Body of pancreas (tissue), 4 donors: ENCODE measurements around the gene PDGFRA. TPM values are rescaled to one million over a fixed set of nuclear protein-coding genes. Genes with fewer than 3 reads are reported as not detected.

Experiments used
- ATAC-seq: fragments of 150-250 bp; one replicate; pipeline ENCODE4 v1.9.1; 2016
- DNase-seq, 4 donors: peaks; one replicate each; pipeline ENCODE4 v3.0.0-alpha.2; 2019
- H3K27ac ChIP-seq, 4 donors: fragments of 200-600 bp; sonication (generic); 1 replicate in 3 of 4; 2 replicates in 1 of 4; pipeline versions ENCODE4 v1.5.1 to v1.6.1; 2016 to 2019; ENCODE audit warnings: mild to moderate bottlenecking in 1 of 4, mixed read lengths in 1 of 4, moderate library complexity in 1 of 4
- H3K27me3 ChIP-seq, 2 donors: fragments of 200-600 bp; sonication (generic); one replicate each; pipeline ENCODE4 v1.6.0; 2016; ENCODE audit warnings: mild to moderate bottlenecking in 1 of 2
- H3K36me3 ChIP-seq, 2 donors: fragments of 200-600 bp; sonication (generic); replicated peaks in 1 of 2; 2 replicates each; pipeline ENCODE4 v1.5.1; 2016; ENCODE audit warnings: low read depth in 2 of 2; ENCODE audit not compliant: insufficient read depth in 1 of 2
- H3K4me1 ChIP-seq: fragments of 200-600 bp; sonication (generic); one replicate; pipeline ENCODE4 v1.6.0; 2016
- H3K4me3 ChIP-seq, 2 donors: fragments of 200-600 bp; sonication (generic); 1 replicate in 1 of 2; 2 replicates in 1 of 2; pipeline ENCODE4 v1.5.1; 2016 to 2019
- H3K9me3 ChIP-seq, 3 donors: fragments of 200-600 bp; sonication (generic); 1 replicate in 2 of 3; 2 replicates in 1 of 3; pipeline ENCODE4 v1.5.1; 2016
- POLR2A ChIP-seq, 3 donors: fragments of 450-650 bp; IDR thresholded peaks; one replicate each; pipeline ENCODE4 v1.6.1; 2016; ENCODE audit warnings: antibody characterized with exemption in 3 of 3, mild to moderate bottlenecking in 2 of 3
- WGBS, 2 donors: methylation state at CpG; one replicate each; pipeline ENCODE4 v1.1.5; 2017; 5-methylcytosine and 5-hydroxymethylcytosine counted together
- intact Hi-C: fragments of 100-400 bp; cut with DNase I; formaldehyde crosslinking; loops from one replicate; pipeline ENCODE4 v1.15.1; 2023
- total RNA-seq, 2 donors: library from RNA; depleted of rRNA; stranded (reverse); fragments of >200 nt; gene quantifications; one replicate each; pipeline ENCODE4 v1.1.0, GENCODE V29; 2016
- TF ChIP-seq, protein P1 (sequence below), 7 experiments: fragments of 450-650 bp in 4 of 7; fragments of 200-600 bp in 3 of 7; sonication (generic) in 3 of 7; IDR thresholded peaks; one replicate each; pipeline ENCODE4 v1.5.1; 2016 to 2019; ENCODE audit warnings: antibody characterized with exemption in 7 of 7

Gene PDGFRA
- total RNA-seq, 2 donors from 2014 or later: 54.4 to 56.0 TPM

DNA sequence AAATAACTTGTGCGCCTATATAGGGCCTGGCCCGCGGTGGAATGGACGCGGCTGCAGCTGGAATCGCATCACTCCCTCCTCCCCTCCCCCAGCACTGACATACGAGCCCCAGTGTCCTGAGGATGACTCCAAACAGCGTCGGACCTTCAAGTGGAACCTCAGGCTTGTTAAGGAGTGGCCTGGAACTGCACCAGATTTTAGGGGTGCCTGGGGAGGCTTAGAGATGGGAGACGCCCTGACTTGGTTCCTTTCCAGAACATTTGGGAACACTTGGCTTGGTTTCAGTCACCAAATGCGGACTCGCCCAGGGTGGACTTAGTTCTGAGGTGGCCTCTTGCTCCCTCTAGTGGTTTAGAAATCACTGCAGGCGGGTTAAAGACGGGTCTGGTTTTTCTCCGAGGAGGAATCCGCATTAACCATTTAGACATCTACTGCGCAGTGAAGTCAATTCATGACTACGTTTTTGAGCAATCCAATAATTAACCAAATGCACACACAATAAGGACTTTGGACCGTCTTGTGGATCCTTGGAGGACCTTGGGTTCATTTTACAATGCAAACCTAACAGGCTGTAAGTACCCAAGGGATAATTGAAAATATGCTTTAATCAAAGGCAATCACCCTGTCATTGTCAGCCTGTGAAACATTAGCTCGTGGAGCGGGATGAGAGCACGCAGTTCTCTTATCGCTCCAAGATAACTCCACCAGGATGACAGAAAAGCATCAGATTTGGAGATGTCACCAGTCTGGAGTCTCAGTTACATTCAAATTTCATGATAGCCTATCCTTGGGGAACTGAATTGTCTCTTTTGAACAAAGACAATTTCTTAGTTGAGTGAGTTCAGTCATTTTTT is 11.2 kb upstream of the PDGFRA start:
- 0 to 1% methylated on average over 13 to 23 of the region's 23 CpGs for WGBS, 2 donors
- no peak for TF ChIP-seq POLR2A (IDR thresholded peaks at IDR 0.05)
- TF ChIP-seq, protein P1, sequence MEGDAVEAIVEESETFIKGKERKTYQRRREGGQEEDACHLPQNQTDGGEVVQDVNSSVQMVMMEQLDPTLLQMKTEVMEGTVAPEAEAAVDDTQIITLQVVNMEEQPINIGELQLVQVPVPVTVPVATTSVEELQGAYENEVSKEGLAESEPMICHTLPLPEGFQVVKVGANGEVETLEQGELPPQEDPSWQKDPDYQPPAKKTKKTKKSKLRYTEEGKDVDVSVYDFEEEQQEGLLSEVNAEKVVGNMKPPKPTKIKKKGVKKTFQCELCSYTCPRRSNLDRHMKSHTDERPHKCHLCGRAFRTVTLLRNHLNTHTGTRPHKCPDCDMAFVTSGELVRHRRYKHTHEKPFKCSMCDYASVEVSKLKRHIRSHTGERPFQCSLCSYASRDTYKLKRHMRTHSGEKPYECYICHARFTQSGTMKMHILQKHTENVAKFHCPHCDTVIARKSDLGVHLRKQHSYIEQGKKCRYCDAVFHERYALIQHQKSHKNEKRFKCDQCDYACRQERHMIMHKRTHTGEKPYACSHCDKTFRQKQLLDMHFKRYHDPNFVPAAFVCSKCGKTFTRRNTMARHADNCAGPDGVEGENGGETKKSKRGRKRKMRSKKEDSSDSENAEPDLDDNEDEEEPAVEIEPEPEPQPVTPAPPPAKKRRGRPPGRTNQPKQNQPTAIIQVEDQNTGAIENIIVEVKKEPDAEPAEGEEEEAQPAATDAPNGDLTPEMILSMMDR (IDR thresholded peaks at IDR 0.05): peak; percentile 85 to 93 (median 90)
- no peak overlapping the region for H3K27ac ChIP-seq
- H3K4me3 ChIP-seq: no peak overlapping the region
- H3K36me3 ChIP-seq: no peaks in the 10 kb centered on the region
- DNase-seq (peak; percentile 70 to 80 (median 75)), ATAC-seq (peak; percentile 86)
- no peaks in the 10 kb centered on the region for H3K9me3 ChIP-seq
- intact Hi-C loops: no loop called here
- H3K27me3 ChIP-seq: peaks cover 0 to 7% of the 10 kb centered on the region in 2 donors
- H3K4me1 ChIP-seq: peaks cover 5% of the 10 kb centered on the region

DNA sequence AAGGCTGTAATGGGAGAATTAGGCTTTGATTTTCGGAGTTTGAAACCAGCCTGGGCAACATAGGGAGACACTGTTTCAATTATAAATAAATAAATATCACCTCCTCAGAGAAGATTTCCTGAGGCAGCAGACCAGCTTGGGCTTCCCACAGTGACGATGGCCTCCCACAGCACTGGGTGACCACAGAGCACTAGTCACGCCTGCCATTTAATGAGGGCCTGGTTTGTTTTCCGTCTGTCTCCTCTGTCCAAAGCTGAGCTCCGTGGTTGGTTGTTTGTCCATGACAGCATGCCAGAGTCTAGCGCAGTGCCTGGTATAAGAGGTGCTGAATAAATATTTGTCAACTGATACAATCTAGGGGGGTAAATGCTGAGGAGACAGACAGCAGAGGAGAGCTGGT is 10.4 kb upstream of the PDGFRA start:
- intact Hi-C loops: no loop called here
- Histone ChIP-seq H3K4me3 (no peak overlapping the region), H3K27me3 (peaks cover 0 to 14% of the 10 kb centered on the region in 2 donors), H3K27ac (no peak overlapping the region), H3K4me1 (peaks cover 5% of the 10 kb centered on the region), H3K9me3 (no peaks in the 10 kb centered on the region), H3K36me3 (no peaks in the 10 kb centered on the region)
- no peak for DNase-seq
- no peak for ATAC-seq
- 37 to 65% methylated on average over 5 to 6 of the region's 6 CpGs for WGBS, 2 donors
- no peak for TF ChIP-seq POLR2A (IDR thresholded peaks at IDR 0.05)
- TF ChIP-seq, protein P1 (IDR thresholded peaks at IDR 0.05): no peak

DNA sequence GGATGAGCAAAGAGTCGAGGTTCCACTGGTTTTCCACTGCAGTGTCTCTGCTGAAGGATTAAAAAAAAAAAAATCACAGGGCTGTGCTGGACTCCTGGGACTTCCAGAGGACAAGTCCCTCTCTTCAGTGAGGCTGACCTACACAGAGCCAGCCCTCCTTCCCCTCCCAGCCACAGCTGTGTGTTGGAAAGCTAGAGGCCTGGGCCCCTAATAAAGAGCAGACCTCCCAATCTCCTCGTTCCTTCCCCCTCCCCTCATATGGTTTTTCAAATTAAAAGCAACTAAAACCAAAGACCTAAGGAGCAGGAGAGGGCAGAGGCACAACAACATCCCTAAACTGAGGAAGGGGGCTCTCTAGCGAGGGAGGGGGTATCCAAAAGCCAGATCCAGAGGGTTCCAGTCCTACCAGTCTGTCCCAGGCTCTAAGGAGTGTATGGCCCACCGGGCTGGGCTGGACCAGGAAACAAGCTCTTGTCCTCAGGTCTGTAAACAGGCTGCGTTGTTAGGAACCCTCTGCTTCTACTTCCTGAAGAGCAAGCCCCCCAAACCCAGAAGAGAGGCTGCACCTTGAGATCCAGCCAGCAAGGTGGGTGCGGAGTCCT is 4.0 kb upstream of the PDGFRA start:
- no peaks in the 10 kb centered on the region for H3K9me3 ChIP-seq
- H3K36me3 ChIP-seq: no peaks in the 10 kb centered on the region
- peaks cover 39% of the 10 kb centered on the region for H3K4me1 ChIP-seq
- 34% methylated on average over 6 of the region's 6 CpGs for WGBS, 2 donors
- H3K27ac ChIP-seq: no peak overlapping the region
- peaks cover 5 to 55% of the 10 kb centered on the region in 2 donors for H3K27me3 ChIP-seq
- ATAC-seq (no peak), DNase-seq (no peak)
- H3K4me3 ChIP-seq: no peak overlapping the region
- intact Hi-C loops: loop anchor here (5.0 kb wide), 1 partner anchor 298 kb away; no protein-coding TSS in a partner anchor
- TF ChIP-seq, protein P1 (IDR thresholded peaks at IDR 0.05): no peak
- no peak for TF ChIP-seq POLR2A (IDR thresholded peaks at IDR 0.05)

DNA sequence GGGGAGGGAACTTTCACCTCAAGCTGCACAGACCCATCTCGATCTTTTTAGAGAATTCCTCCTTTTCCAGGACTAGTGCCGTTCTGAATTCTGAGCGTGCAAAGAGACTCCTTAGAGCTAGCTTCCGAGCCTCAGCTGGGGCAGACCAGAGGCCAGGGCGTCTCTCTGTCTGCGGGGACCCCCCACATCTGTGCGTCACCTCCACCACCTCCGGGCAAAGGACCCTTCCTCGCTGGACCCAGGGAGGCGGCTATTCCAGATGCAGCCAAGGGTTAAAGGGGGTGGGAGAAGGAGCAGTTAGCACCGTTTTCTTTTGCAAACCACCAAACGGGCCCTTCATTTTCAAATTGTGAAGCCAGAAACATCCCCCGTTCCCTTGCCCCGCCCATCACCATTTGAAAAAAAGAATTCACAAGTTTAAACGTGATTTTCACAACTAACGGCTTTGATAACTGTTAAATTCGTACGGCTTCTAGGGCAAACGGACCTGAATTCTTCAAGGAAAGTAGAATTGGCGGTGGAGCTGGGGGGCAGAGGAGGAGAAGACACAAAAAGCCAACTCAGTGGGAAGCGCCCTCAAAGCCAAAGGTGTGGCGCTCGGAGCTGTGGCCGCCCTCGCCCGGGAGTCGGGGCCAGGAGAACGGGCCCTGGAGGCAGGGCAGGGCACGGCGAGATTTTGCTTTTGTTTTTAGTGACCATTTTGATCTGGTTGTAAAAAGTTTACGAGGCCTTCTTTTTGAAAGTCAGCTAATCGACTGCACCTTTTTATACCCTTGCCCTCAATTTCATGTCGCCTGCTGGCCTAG is 3.3 kb upstream of the PDGFRA start:
- DNase-seq: peak in 1 of 4 donors; percentile 10
- no peak overlapping the region for H3K27ac ChIP-seq
- WGBS, 2 donors: 9 to 12% methylated on average over 33 of the region's 33 CpGs
- H3K36me3 ChIP-seq: no peaks in the 10 kb centered on the region
- peaks cover 46% of the 10 kb centered on the region for H3K4me1 ChIP-seq
- no peaks in the 10 kb centered on the region for H3K9me3 ChIP-seq
- ATAC-seq: no peak
- TF ChIP-seq, protein P1 (IDR thresholded peaks at IDR 0.05): peak in 1 of 7 experiments; percentile 7
- no peak for TF ChIP-seq POLR2A (IDR thresholded peaks at IDR 0.05)
- intact Hi-C loops: loop anchor here (5.0 kb wide), 1 partner anchor 298 kb away; no protein-coding TSS in a partner anchor
- peak overlapping the region in 1 of 2 donors; percentile 17 for H3K4me3 ChIP-seq
- peaks cover 5 to 62% of the 10 kb centered on the region in 2 donors for H3K27me3 ChIP-seq
